22Rv1 (cell line): Measurements from ENCODE around the gene AIP.

Source experiments
- ZFX ChIP-seq: fragments of 450-650 bp; IDR thresholded peaks from 2 replicates; pipeline ENCODE4 v1.6.1; 2017; ENCODE audit warnings: antibody characterized with exemption, borderline replicate concordance
- TF ChIP-seq, protein P1 (sequence below): fragments of 450-650 bp; IDR thresholded peaks from 2 replicates; pipeline ENCODE4 v1.5.1; 2017; ENCODE audit warnings: mild to moderate bottlenecking

DNA sequence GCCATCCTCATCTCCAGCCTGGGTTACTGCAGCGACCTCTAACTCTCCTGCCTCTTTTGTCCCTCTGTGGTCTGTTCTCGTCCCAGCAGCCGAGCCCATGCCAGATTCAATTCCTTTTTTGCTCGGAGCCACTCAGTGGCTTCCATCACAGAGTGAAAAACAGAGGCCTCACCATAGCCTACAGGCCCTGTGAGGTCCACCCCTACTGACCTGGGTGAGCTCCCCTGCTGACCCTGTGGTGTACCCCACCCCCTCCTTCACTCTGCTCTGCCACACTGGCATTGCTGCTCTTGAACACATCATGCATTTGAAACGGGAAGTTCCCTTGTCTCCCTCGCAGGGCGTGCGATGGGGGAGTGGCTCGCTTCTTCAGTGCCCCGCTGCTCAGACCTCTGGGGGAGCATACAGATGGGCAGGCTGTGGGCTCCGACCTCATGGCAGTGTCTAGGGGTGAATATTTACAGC, 2.1 kb downstream of the AIP start:
- TF ChIP-seq, protein P1, sequence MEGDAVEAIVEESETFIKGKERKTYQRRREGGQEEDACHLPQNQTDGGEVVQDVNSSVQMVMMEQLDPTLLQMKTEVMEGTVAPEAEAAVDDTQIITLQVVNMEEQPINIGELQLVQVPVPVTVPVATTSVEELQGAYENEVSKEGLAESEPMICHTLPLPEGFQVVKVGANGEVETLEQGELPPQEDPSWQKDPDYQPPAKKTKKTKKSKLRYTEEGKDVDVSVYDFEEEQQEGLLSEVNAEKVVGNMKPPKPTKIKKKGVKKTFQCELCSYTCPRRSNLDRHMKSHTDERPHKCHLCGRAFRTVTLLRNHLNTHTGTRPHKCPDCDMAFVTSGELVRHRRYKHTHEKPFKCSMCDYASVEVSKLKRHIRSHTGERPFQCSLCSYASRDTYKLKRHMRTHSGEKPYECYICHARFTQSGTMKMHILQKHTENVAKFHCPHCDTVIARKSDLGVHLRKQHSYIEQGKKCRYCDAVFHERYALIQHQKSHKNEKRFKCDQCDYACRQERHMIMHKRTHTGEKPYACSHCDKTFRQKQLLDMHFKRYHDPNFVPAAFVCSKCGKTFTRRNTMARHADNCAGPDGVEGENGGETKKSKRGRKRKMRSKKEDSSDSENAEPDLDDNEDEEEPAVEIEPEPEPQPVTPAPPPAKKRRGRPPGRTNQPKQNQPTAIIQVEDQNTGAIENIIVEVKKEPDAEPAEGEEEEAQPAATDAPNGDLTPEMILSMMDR: no peak
- TF ChIP-seq ZFX: no peak
